T47D (cell line): ENCODE results near the gene COL6A5.

Source experiments
- DNase-seq, 2 experiments: peaks; one replicate each; pipeline versions ENCODE4 v3.0.0 to v3.0.0-alpha.2; 2011 to 2012; ENCODE audit warnings: low read depth in 1 of 2, low spot score in 1 of 2
- JUND ChIP-seq: IDR thresholded peaks from 2 replicates; pipeline ENCODE4 v1.6.1; 2012; ENCODE audit warnings: low read depth
- in situ Hi-C: cut with HindIII; loops from 2 replicates; pipeline ENCODE4 v1.10.0; 2016; ENCODE audit warnings: low sequenced_read_pairs, low pct_unique_long_range_greater_than_20kb

The COL6A5 gene

GRCh38 chr3:130522399-130522798, 176.9 kb downstream of the COL6A5 start:
- TF ChIP-seq JUND: no peak
- in situ Hi-C loops: no loop called here
- DNase-seq: no peak

DNA sequence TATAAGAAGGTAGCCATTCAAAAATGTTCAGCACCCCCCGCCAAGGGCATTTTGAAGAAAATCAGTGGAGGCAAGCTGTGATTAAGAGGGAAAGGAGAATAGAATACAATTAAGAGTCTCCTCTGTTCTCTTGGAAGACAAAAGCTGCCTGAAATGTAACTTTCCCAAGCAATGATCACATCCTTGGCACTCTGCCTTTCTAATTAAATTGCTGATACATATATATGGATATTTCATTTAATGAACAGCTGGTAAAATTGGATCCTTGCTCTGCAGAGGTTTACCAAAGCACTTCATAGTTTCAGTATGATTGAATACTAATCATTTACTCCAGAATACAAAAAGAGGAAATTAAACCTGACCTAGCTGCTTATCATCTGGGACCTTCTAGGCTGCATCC, 182.0 kb downstream of the COL6A5 start:
- no peak for TF ChIP-seq JUND
- no peak for DNase-seq
- in situ Hi-C loops: no loop called here

DNA sequence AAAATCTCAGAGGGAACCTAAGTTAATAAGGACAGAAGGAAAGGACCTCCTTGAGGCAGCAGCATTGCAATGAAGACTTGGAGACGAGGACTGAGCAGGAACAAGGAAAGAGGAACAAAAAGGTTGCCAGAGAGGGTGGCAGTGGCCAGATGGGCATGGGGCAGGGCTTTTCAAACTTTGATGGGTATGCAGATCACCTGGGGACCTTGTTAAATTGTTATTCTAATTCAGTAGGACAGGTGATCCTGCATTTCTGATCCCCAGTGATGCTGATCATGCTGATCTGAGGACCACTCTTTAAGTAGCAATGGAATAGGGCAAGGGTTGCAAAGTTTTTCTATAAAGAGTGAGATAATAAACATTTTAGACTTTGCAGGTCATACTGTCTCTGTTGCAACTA, 182.6 kb downstream of the COL6A5 start:
- no peak for DNase-seq
- in situ Hi-C loops: no loop called here
- TF ChIP-seq JUND: no peak

- in situ Hi-C loops: no loop called here
- no peak for TF ChIP-seq JUND
- DNase-seq: no peak
Observed at GRCh38 chr3:130529486-130530215, 184.2 kb downstream of the COL6A5 start.

DNA sequence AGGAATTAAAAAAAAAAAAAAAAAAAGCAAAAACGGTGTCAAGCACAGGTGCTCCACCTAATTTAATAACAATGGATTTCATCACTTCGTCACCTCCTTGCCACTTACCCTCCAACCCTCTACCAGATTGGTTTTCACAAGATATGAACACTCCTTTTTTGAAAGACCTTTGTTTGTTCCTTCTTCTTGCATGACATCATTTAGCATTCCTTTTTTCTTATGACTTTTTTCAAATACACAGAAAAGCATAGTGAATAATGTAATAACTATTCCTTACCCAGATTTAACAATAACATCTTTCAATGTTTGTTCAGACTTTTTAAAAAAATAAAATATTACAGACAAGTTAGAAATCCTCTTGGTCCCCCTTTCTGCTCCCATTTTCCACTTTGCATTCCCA, 187.8 kb downstream of the COL6A5 start:
- no peak for TF ChIP-seq JUND
- in situ Hi-C loops: no loop called here
- DNase-seq: no peak
